NCI-H345 treated with DMSO at 0.1 percent for 48 hours (cell line): Measurements from ENCODE around the gene LMLN.
A peak's percentile ranks its signal among the peaks of the same experiment; 100 is the strongest.
"Not testable (repeated sequence)": the region's sequence is repeated elsewhere in the genome, so short reads cannot be mapped to it uniquely, and the experiment has no call there.

Experiments
- DNase-seq: peaks from one replicate; lab custom pipeline; 2025; ENCODE audit not compliant: unreplicated experiment; lab: John Stamatoyannopoulos, UW

Gene LMLN

DNA sequence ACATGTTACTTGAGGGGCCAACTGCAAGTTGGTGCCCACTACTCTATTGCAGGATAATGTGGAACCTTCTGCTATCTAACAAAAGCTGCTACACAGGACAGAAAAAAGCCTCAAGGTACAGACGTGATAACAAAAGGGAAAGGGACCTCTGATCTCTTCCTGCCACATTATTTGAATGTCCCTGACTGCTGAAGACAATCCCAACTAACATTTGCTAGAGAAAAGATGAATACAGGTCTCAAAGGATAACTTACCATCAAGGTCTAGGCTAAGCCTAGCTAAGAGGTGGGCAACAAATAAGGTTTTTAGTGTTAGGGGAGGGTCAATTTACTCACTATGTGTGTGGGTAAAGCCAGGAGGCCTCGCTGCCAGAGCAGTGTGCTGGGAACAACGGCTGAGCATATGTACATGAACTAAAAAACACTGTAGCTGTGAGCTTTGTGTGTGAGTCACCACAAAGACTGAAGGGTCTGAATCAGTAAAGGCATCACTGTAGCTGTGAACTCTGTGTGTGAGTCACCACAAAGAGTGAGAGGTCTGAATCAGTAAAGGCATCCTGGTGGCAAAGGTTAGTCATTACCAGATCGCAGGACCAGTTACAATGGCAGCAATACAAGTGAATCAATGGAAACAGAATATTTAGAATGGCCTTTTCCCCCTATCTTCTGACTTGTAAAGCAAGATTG lies 111.7 kb downstream of the LMLN start:
- no peak for DNase-seq

DNA sequence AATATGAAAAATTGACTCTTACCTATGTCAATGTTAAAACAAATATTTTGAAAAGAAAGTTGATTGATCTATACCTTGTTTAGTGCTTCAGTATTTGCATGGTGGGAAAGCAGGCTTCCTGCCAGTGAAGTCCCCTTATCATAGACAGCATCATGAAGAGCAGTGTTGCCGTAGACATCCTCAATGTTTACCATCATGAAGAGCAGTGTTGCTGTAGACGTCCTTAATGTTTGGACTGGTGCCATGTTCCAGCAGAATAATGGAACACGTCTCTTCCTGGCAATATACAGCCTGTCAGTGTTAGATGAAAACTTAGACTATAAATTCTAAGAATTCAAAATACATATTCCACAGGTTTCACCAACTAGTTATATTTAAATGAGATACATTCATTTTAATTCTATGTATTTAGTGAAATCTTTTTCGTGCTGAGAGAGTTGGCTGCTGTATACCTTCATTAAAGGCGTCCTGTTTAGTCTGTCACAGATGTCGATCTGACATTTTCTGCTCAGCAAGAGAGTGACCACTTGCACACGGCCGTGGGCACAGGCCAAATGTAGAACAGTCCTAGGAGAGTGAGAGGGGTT lies 116.8 kb downstream of the LMLN start:
- peak; percentile 95 for DNase-seq

DNA sequence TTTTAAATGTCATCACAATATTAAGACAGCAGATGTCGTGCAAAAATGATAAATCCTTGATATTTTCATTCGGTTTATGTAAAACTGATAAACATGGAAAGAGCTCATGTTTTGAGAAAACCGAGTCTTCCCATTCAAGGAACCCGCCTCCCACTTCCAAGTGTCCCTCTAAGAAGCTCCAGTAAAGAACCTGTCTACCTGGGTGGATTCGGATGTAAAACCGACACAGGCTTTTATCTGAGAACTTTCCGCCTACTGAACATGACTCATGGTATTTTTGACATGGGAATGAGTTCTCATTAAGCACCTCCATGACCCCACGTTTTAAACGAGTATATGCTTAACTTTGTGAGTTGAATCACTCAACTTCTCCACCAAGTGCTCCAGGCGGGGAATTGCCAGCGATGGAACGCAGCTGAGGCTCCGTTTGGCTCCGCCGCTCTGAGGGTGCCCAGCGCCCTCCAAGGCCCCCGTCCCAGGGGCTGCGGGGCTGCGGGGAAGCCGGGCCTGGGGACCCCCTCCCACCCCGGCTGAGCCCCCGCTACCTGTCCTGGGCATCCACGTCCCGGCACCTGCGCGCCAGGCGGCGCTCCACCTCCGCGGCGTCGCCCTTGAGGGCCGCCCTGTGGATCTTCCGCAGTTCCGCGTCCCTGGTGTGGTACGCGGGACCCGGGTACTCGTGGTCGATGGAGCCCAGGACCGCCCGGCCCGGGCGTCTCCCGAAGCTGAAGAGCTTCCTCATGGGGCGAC lies 119.9 kb downstream of the LMLN start:
- DNase-seq, result no peak

DNA sequence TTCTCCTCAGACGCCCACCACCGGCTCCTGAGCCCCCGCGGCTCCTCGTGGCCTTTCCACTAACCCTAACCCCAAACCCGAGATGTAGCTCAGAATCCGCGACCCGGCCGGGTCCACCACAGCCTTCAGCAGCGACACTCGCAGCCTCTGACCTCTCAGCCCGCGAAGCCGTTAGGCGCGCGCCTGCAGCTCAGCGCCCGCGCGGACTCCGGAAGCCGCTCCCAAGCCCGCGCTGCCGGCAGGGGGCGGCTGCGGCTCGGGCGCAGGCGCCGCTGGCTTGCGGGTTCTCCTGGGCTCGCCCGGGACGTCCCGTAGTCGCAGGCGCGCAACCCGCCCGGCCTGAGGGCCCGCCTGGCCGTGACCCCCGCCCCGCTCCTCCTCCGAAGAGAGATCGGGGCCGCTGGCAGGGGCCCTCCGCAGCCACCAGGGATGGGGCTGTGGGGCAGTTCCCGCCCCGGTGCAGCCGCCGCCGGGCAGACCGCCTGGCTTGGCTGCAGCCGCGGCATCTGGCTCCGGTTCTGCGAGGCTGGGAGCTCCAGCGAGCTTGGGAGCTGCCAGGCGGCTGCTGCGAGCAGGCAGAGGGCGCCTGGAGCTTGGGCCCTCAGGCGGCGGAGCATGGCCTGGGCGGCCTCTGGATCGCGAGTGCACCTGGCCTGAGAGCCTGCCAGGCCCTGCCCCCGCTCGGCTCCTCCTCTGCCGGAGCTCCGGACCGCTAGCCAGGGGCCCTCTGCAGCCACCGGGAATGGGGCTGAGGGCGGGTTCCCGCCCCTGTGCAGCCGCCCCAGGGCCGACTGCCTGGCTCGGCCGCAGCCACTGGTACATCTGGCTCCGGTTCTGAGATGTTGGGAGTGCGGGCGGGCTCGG lies 120.7 kb downstream of the LMLN start:
- peak; percentile 58 for DNase-seq

DNA sequence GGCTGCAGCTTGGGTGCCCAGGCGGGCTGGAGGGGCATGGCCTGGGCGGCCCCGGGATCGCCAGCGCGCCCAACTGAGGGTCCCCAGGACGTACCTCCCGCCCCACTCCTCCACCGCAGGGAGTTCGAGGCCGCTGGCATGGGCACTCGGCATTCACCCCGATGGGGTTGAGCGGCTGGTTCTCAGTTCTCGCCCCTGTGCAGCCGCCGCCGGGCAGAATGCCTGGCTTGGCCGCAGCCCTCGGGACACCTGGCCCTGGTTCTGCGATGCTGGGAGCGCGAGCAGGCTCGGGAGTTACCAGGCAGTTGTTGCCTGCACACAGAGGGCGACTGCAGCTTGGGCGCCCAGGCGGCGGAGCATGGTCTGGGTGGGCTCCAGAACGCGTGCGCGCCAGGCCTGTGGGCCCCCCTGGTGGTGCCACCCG lies 121.4 kb downstream of the LMLN start:
- no peak for DNase-seq

DNA sequence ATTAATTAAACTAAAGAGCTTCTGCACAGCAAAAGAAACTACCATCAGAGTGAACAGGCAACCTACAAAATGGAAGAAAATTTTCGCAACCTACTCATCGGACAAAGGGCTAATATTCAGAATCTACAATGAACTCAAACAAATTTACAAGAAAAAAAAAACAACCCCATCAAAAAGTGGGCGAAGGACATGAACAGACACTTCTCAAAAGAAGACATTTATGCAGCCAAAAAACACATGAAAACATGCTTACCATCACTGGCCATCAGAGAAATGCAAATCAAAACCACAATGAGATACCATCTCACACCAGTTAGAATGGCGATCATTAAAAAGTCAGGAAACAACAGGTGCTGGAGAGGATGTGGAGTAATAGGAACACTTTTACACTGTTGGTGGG lies 122.2 kb downstream of the LMLN start:
- not testable (repeated sequence) for DNase-seq

DNA sequence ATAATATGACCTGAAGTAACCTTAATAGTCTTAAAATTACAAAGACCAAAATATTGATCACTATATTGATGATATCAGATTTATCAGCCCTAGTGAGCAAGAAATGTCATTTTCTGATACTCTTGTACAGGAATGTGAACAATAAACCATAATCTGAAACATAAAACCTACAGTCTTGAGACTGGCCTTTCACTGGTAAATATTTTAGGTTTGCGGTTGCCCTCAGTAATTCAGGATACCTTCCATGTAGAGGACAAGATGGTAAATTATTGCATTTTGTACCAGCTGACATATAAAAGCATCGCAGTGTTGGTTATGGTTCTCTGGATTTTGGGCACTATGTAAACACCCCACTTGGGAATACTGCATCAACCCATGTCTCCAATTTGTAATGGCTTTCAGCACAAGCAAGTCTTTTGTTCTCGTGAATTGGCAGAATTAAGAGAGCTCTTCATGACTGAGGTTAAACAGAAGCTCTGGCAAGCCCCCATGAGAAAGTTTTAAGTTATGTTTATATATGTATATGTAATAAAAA lies 128.5 kb downstream of the LMLN start:
- no peak for DNase-seq

DNA sequence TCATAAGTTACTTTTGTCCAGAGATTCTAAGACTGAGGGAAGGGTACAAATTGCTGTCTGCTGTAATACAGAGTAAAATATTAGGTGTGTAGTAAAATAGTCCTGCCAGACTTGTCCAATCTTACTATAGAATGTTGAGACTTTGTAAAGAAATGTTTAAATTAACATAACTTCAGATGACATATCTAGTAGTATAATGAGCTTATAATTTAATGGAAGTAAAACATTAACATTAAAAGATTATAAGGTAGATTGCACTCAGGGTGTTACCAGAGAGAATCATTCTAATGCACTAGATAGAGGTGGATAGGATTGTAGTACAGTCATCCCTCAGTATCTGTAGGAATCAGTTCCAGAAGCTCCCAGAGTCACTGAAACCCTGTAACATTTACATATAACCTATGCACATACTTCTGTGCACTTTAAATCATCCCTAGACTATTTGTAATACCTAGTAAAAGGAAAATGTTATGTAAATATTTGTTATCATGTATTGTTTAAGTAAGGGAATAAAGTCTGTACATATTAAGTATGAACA lies 130.8 kb downstream of the LMLN start:
- DNase-seq, result no peak

DNA sequence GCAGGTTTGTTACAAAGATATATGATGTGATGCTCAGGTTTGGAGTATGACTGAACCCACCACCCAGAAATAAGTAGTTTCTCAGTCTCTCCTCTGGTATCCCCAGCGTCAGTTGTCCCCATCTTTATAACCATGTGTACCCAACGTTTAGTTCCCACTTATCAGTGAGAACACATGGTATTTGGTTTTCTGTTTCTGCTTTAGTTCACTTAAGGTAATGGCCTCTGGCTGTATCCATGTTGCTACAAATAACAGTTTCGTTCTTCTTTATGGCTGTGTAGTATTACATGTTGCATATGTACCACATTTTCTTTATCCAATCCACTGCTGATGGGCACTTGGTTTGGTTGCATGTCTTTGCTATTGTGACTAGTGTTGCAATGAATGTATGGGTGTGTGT lies 132.3 kb downstream of the LMLN start:
- no peak for DNase-seq

DNA sequence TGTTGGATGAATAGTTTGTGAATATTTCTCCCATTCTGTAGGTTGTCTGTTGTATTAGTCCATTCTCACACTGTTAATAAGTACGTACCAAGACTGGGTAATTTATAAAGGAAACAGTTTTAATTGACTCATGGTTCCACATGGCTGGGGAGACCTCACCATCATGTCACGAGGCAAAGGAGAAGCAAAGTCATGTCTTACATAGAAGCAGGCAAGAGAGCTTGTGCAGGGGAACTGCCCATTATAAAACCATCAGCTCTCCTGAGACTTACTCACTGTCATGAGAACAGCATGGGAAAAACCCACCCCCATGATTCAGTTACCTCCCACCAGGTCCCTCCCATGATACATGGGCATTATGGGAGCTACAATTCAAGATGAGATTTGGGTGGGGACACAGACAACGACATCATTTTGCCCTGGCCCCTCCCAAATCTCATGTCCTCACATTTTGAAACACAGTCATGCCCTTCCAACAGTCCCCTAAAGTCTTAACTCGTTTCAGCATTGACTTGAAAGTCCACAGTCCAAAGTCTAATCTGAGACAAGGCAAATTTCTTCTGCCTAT lies 133.2 kb downstream of the LMLN start:
- no peak for DNase-seq
